Uterus (tissue), 4 donors: ENCODE measurements around the gene PKD2L2. TPM values are rescaled to one million over a fixed set of nuclear protein-coding genes. Genes with fewer than 3 reads are reported as not detected.

Experiments used
- DNase-seq, 2 donors: peaks; one replicate each; pipeline ENCODE4 v3.0.0-alpha.2; 2019 to 2020
- H3K27ac ChIP-seq, 2 donors: fragments of 200-600 bp; sonication (generic); 1 replicate in 1 of 2; 2 replicates in 1 of 2; pipeline ENCODE4 v1.5.1; 2016 to 2018
- H3K27me3 ChIP-seq, 2 donors: fragments of 200-600 bp; sonication (generic); one replicate each; pipeline ENCODE4 v1.5.1; 2018 to 2019; ENCODE audit warnings: control low read depth in 1 of 2
- H3K36me3 ChIP-seq, 2 donors: fragments of 200-600 bp; sonication (generic); one replicate each; pipeline ENCODE4 v1.5.1; 2019; ENCODE audit warnings: control low read depth in 1 of 2
- H3K4me1 ChIP-seq, 2 donors: fragments of 200-600 bp; sonication (generic); one replicate each; pipeline ENCODE4 v1.5.1; 2018 to 2019; ENCODE audit warnings: control low read depth in 1 of 2
- H3K4me3 ChIP-seq, 2 donors: fragments of 200-600 bp; sonication (generic); 1 replicate in 1 of 2; 2 replicates in 1 of 2; pipeline ENCODE4 v1.5.1; 2018 to 2019; ENCODE audit warnings: mild to moderate bottlenecking in 1 of 2
- H3K9me3 ChIP-seq, 2 donors: fragments of 200-600 bp; sonication (generic); one replicate each; pipeline ENCODE4 v1.5.1; 2019; ENCODE audit warnings: control low read depth in 1 of 2
- CTCF ChIP-seq, 4 experiments: fragments of 200-600 bp in 2 of 4; fragments of 450-650 bp in 2 of 4; sonication (generic) in 2 of 4; IDR thresholded peaks; one replicate each; pipeline ENCODE4 v1.5.1; 2016 to 2019; ENCODE audit warnings: antibody characterized with exemption in 4 of 4, mild to moderate bottlenecking in 2 of 4, moderate library complexity in 1 of 4
- POLR2A ChIP-seq, 2 donors: fragments of 450-650 bp; IDR thresholded peaks; one replicate each; pipeline ENCODE4 v1.6.1; 2016; ENCODE audit warnings: antibody characterized with exemption in 2 of 2, mild to moderate bottlenecking in 1 of 2, moderate library complexity in 1 of 2
- intact Hi-C: fragments of 100-400 bp; cut with DNase I; formaldehyde crosslinking; loops from one replicate; pipeline ENCODE4 v1.15.1; 2023; ENCODE audit warnings: low total_unique reads
- total RNA-seq, 4 donors: library from RNA; depleted of rRNA in 3 of 4; stranded (reverse); fragments of >200 nt in 3 of 4; gene quantifications; one replicate each; pipeline versions ENCODE4 v1.1.0 to v1.2.4, GENCODE V29; 2014 to 2023
- donor health status: DM: yes; HTN: yes; CAD: no.

Gene PKD2L2
- total RNA-seq, 4 donors from 2014 or later: not detected

GRCh38 chr5:137866541-137867388 lies 22.5 kb upstream of the PKD2L2 start:
- Histone ChIP-seq H3K27me3 (no peaks in the 10 kb centered on the region), H3K27ac (no peak overlapping the region), H3K36me3 (no peaks in the 10 kb centered on the region), H3K9me3 (no peaks in the 10 kb centered on the region), H3K4me3 (no peak overlapping the region), H3K4me1 (no peaks in the 10 kb centered on the region)
- TF ChIP-seq POLR2A (IDR thresholded peaks at IDR 0.05): no peak
- TF ChIP-seq CTCF (IDR thresholded peaks at IDR 0.05): no peak
- intact Hi-C loops: no loop called here
- no peak for DNase-seq

DNA sequence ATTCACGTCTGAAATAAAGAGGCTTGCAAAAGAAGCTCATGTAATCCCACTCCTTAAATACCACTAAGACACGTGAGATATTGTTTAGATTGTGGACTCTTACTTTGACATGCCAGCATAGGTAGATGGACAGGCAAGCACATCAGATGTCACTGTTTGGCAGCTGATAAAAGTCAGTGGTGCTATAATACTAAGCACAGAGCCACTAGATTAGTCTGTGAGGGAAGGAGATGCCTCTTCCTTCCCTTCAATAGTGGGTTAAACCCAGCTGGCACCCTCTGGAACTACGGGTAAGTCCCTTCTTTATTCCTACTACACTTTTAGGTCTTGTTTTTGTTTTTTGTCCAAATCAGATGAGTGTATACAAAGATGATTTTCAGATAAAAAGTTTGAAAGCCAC lies 21.6 kb upstream of the PKD2L2 start, which contains the start of gene MYOT:
Gene MYOT (plus strand): TSS at position 197 of the 400 bp plus-strand sequence. CDS start 2,792 bp downstream, outside the sequence.
- no peaks in the 10 kb centered on the region for H3K9me3 ChIP-seq
- H3K4me1 ChIP-seq: no peaks in the 10 kb centered on the region
- no peaks in the 10 kb centered on the region for H3K27me3 ChIP-seq
- intact Hi-C loops: no loop called here
- H3K27ac ChIP-seq: no peak within 1 kb of the TSS
- no peak within 1 kb of the TSS for H3K4me3 ChIP-seq
- no peak for DNase-seq
- no peaks in the 10 kb centered on the region for H3K36me3 ChIP-seq
- TF ChIP-seq POLR2A (IDR thresholded peaks at IDR 0.05) (no peak), CTCF (IDR thresholded peaks at IDR 0.05) (no peak)

DNA sequence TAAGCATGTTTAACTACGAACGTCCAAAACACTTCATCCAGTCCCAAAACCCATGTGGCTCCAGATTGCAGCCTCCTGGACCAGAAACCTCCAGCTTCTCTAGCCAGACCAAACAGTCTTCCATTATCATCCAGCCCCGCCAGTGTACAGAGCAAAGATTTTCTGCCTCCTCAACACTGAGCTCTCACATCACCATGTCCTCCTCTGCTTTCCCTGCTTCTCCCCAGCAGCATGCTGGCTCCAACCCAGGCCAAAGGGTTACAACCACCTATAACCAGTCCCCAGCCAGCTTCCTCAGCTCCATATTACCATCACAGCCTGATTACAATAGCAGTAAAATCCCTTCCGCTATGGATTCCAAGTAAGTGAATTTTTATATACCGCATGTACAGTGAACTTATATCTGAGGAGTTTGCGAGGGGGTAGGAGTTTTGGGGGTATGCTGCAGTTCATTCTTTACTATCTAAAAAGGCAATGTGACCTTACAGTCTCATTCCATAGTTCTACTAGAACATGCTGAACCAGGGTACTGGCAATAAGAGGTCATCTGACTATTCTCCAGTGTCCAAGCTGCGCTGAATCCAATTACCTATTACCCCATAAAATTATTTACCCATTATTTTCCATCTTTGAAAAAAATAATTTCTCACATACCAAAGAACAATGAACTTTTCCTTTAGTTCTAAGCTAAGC lies 18.5 kb upstream of the PKD2L2 start:
- no peak overlapping the region for H3K4me3 ChIP-seq
- no peak for DNase-seq
- intact Hi-C loops: no loop called here
- H3K9me3 ChIP-seq: no peaks in the 10 kb centered on the region
- H3K27me3 ChIP-seq: no peaks in the 10 kb centered on the region
- no peak overlapping the region for H3K27ac ChIP-seq
- H3K4me1 ChIP-seq: no peaks in the 10 kb centered on the region
- H3K36me3 ChIP-seq: no peaks in the 10 kb centered on the region
- no peak for TF ChIP-seq CTCF (IDR thresholded peaks at IDR 0.05)
- no peak for TF ChIP-seq POLR2A (IDR thresholded peaks at IDR 0.05)

GRCh38 chr5:137871571-137871970 lies 17.7 kb upstream of the PKD2L2 start:
- H3K4me1 ChIP-seq: no peaks in the 10 kb centered on the region
- H3K27ac ChIP-seq: no peak overlapping the region
- H3K4me3 ChIP-seq: no peak overlapping the region
- no peak for DNase-seq
- no peaks in the 10 kb centered on the region for H3K9me3 ChIP-seq
- H3K36me3 ChIP-seq: no peaks in the 10 kb centered on the region
- TF ChIP-seq POLR2A (IDR thresholded peaks at IDR 0.05) (no peak), CTCF (IDR thresholded peaks at IDR 0.05) (no peak)
- H3K27me3 ChIP-seq: no peaks in the 10 kb centered on the region
- intact Hi-C loops: no loop called here

GRCh38 chr5:137872466-137872865 lies 16.8 kb upstream of the PKD2L2 start:
- Histone ChIP-seq H3K4me1 (no peaks in the 10 kb centered on the region), H3K27ac (no peak overlapping the region), H3K36me3 (no peaks in the 10 kb centered on the region), H3K9me3 (no peaks in the 10 kb centered on the region), H3K27me3 (no peaks in the 10 kb centered on the region), H3K4me3 (no peak overlapping the region)
- no peak for DNase-seq
- intact Hi-C loops: no loop called here
- TF ChIP-seq CTCF (IDR thresholded peaks at IDR 0.05) (no peak), POLR2A (IDR thresholded peaks at IDR 0.05) (no peak)
